GM18868 (cell line): ENCODE data around the gene CDC14C.
"Not testable (repeated sequence)": the region's sequence is repeated elsewhere in the genome, so short reads cannot be mapped to it uniquely, and the experiment has no call there.

Source experiments
- ATAC-seq: cut with Tn5 transposase; IDR thresholded peaks from one replicate; pipeline ENCODE4 v1.9.1; 2021; ENCODE audit warnings: mild to moderate bottlenecking, moderate library complexity; ENCODE audit not compliant: unreplicated experiment

Gene CDC14C

GRCh38 chr7:48924433-48924832 is at the start of gene CDC14C:
Gene CDC14C (plus strand): TSS chr7:48924547. CDS start chr7:48924673, 126 bp downstream.
- ATAC-seq, result no peak

DNA sequence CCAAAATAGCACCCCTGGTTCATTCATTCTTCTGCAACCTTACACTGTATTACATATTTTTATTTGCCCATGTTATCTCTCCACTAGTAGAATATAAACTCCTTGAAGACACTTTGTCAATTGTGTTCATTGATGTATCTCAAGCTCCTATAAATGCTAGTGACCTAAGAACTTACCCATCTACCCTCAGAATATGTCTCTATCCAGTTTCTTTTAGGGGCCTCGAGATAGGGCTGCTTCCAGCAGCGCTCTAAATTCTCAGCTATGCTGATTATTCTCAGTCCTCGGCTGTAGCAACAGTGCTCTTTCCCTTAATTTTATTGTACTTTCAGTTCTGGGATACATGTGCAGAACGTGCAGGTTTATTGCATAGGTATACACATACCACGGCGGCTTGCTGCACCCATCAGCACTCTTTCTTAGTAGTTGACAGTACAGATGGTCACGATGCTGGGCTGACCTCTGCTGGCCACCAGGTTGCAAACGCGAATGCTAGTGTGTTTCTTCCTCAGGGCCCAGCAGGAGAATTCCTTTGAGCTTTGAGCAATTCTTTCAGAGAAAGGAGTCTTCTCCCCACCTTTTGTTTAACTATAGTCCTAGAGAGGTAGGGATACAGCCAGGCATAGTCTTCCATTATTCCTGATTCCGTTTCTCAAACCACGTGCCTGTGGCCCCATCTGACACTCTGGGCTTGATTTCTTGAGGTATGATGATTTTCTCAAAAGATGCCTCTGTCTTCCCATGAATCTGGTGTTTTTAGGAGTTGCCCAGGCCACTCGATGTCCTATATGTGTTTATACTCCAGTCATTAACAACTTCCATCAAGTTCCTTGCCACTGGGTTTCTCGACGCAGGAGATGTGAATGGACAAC is 49.1 kb upstream of the CDC14C start:
- ATAC-seq, result peak; percentile 63

DNA sequence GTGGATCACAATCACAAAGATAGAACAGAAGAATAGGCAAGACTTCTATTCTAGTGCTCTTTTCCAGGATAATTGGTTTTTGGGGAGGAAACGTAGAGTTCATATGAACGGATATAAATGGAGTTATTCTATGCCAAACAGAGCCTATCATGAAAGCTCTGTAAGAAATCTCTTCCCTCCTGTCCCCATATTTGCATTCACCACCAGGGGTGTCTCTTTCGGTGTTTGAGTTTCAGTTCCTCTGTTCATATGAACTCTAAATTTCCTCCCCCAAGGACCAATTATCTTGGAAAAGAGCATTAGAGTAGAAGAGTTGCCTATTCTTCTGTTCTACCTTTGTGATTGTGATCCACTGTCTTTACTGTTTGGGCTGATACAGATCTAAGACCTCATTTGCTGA is 48.3 kb upstream of the CDC14C start:
- ATAC-seq, result peak; percentile 71

DNA sequence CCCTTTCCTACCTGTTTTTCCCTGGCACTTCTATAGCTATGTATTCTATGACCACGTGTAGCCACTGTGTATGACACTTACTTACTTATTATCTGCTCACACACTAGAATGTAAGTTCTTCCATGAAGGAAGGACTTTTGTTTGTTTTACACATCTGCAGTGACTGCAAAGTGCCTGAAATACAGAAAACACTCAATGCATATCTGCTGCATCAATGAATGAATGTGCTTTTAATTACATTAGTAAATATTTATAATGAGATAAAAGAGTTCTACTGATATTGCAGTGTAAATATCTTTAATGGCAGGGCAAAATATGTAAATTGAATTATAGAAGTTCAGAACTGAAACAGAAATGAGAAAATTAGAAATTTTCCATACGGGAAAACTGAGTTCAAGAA is 43.5 kb upstream of the CDC14C start:
- no peak for ATAC-seq

DNA sequence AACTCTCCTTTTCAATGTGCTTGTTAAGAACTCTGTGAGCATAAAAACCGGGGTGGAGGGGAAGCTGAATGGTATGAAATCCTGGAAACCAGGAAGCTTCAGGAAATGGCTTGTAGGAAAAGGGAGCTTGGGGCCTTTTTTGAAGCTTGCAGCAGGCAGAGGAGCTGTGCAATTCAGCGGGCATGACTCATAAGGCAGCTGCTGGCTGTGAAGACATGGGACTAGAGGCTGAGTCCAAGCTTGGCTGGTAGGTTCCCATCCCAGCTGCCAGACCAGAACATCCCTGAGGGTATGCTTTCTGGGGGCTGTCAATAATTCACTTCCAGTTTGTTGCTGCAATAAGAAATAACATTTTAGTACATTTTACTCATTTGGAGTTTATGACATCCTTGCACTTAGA is 36.8 kb upstream of the CDC14C start:
- no peak for ATAC-seq

DNA sequence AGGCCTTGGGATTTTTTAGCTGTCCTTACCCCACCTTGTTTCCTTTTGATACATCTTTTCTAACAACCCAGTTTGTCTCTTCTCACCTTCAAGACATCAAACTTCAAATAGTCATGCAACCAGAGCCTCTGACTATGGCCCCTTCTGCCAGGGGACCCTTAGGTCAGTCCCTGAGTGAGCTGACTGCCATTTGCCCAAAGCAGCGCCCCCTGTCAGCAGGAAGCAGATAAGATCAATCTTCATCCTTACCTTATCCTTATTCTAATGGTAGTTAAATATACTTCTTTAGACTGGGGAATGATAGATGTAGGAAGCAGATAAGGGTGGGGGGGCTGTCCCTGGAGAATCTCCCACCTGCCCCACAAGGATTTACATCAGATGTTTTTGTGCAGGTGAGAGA is 29.8 kb upstream of the CDC14C start:
- ATAC-seq, result no peak

DNA sequence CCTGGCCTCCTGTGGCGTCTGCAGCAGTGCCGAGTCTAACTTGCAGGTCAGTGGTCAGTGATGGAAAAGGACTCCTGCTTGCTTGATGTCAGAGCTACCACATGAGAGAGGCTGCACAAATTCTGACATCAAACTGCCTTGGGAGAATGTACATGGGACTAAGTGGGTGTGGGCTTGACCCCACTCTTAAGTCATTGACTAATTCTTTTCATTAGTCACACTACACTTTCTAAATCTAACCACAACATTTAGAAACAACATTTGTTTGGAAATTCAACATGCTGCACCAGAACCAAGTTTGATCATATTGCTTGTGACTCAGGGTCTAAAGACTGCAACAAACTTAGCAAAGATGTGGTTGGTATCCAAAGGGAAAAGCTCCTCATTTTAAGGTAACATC is 24.4 kb upstream of the CDC14C start:
- no peak for ATAC-seq

GRCh38 chr7:48901966-48902365 is 22.4 kb upstream of the CDC14C start:
- no peak for ATAC-seq

DNA sequence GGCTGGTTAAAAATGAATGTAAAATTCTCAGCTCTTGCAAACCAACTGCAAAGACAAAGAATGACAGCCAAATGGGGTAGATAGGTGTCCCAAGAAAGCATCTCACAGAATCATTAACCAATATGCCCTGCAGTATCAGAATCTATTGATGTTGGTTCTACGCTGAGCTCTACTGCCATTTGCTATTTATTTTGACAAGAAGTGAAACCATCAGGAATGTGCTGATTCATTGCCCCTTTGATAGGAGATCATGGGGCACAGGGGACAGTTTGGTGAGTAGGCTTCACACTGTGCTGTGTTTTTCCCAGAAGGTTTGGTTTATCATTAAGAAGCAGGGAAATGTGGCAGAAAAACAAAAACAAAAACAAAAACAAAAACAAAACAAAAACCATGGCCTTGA is 19.4 kb upstream of the CDC14C start:
- ATAC-seq, result no peak

- ATAC-seq, result not testable (repeated sequence)
These were observed 18.7 kb upstream of the CDC14C start for GRCh38 chr7:48905686-48906085.

DNA sequence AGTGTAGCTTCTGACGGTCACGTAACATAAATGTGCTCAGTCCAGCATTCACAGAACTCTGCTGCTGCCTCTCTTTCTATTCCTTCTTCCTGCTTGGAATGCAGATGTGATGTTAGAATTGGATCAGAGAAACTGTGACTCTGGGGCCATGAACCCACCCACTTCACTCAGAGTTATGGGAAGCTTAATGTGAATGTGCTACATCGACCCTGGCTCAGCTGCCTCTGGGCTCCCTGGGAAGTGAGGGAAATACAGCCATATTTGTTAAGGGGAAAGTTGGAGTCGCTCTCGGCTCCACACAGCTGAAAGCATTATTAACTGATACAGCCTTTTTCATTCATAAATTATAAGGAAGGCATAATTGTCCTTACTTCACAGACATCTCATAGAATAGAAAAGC is 14.5 kb upstream of the CDC14C start:
- not testable (repeated sequence) for ATAC-seq

- ATAC-seq, result no peak
These were observed 7.1 kb downstream of the CDC14C start for GRCh38 chr7:48931481-48931880.

- ATAC-seq, result no peak
These were observed 8.0 kb downstream of the CDC14C start for GRCh38 chr7:48932126-48932910.

GRCh38 chr7:48933549-48934085 is 9.3 kb downstream of the CDC14C start:
- ATAC-seq, result no peak

GRCh38 chr7:48938539-48939295 is 14.4 kb downstream of the CDC14C start:
- ATAC-seq, result no peak

DNA sequence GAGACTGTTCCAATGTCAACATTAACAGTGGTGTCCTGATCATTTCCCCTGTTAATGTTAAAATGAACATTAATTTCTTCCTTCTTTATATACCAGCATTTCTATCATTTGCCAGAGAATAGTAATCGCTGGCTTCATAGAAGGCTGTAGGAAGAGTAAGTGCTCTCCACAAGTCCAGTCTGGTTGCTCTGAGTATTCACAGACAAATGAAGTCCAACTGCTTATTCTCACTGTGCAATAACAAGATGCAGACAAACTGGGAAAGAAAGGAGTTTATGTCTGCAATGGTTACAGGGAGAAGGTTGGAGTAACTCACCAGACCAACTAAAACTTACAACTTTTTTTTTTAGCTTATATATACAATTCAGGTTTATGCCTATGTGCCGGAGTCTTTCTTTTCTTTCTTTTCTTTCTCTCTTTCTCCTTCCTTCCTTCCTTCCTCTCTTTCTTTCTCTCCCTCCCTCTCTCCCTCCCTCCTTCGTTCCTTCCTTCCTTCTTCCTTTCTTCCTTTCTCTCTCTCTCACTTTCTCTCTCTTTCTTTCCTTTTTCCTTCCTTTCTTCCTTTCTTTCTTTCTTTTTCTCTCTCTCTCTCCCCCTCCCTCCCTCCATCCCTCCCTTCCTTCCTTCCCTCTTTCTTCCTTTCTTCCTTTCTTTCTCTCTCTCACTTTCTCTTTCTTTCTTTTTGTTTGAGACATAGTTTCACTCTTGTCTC is 19.1 kb downstream of the CDC14C start:
- ATAC-seq, result no peak

GRCh38 chr7:48955916-48956315 is 31.6 kb downstream of the CDC14C start:
- no peak for ATAC-seq

GRCh38 chr7:48959676-48960075 is 35.3 kb downstream of the CDC14C start:
- no peak for ATAC-seq

DNA sequence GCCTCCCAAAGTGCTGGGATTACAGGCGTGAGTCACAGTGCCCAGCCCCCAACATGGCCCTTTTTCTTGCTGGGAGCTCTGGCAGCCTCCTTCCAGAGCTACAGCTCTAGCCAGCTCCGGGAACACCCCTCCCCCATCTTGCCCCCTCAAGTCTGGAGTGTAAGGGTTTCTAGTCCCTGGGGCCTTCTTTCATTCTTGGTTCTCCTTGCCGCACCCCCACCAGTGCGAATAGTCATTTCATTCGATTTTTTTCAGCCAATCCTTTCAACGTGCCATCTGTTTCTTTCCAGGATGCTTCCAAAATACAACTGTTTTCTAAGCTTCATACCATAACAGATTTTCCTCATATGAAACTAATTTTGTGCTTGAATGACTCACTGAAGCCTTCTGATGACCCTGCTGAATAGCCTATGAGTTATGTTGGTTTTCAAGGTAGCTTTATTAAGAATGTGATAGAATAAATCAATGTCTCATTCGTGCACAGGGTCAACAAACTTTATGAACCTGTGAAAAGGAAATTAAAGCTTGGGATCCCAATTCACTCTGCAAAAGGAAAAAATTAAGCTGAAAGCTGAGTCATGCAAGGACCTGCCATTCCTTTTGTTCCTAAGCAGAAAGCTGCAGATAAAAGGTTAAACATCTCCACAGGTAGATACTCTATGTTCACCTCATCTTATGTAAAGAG is 38.6 kb downstream of the CDC14C start:
- ATAC-seq, result no peak

- no peak for ATAC-seq
These were observed 39.7 kb downstream of the CDC14C start for GRCh38 chr7:48964074-48964473.
